ENCODE data around the gene AHDC1. TPM values are rescaled to one million over a fixed set of nuclear protein-coding genes. Genes with fewer than 3 reads are reported as not detected.

Gene AHDC1
- total RNA-seq, 2 donors from 2014 or later = 8.4 to 9.3 TPM

GRCh38 chr1:27604579-27605299 is 795 bp upstream of the AHDC1 start:
- Mint-ChIP-seq H3K9me3 (no peaks in the 10 kb centered on the region), H3K4me3 (peak overlapping the region; percentile 84 to 95), H3K36me3 (ENCODE audit: insufficient read depth in 2 of 2) (no peaks in the 10 kb centered on the region), H3K4me1 (ENCODE audit: low read depth) (peaks cover 39% of the 10 kb centered on the region), H3K27me3 (ENCODE audit: low read depth) (no peaks in the 10 kb centered on the region), H3K27ac (no peak overlapping the region)
- ATAC-seq (replicated peaks in 1 of 2) (no peak), DNase-seq (no peak)

- peak; percentile 20 to 24 for ATAC-seq (replicated peaks in 1 of 2)
- Mint-ChIP-seq H3K27ac (no peak overlapping the region), H3K27me3 (ENCODE audit: low read depth) (no peaks in the 10 kb centered on the region), H3K36me3 (ENCODE audit: insufficient read depth in 2 of 2) (no peaks in the 10 kb centered on the region), H3K9me3 (no peaks in the 10 kb centered on the region), H3K4me1 (ENCODE audit: low read depth) (peaks cover 51% of the 10 kb centered on the region), H3K4me3 (peak overlapping the region; percentile 84 to 95)
- DNase-seq = peak; percentile 50 to 60
Measured at GRCh38 chr1:27603309-27603680, 649 bp downstream of the AHDC1 start.

GRCh38 chr1:27602462-27603308 is 1.3 kb downstream of the AHDC1 start:
- ATAC-seq (replicated peaks in 1 of 2) = peak in 1 of 2 donors; percentile 5
- no peak overlapping the region for H3K27ac Mint-ChIP-seq
- DNase-seq = peak; percentile 36 to 45

GRCh38 chr1:27601771-27602461 is 2.0 kb downstream of the AHDC1 start:
- DNase-seq (no peak), ATAC-seq (replicated peaks in 1 of 2) (no peak)
- Mint-ChIP-seq H3K27ac (no peak overlapping the region), H3K36me3 (ENCODE audit: insufficient read depth in 2 of 2) (no peaks in the 10 kb centered on the region), H3K9me3 (no peaks in the 10 kb centered on the region), H3K4me1 (ENCODE audit: low read depth) (peaks cover 51% of the 10 kb centered on the region), H3K27me3 (ENCODE audit: low read depth) (no peaks in the 10 kb centered on the region), H3K4me3 (peak overlapping the region; percentile 79 to 83)

More at GRCh38 chr1:27602462-27603308, 1.3 kb downstream of the AHDC1 start:
- peak overlapping the region; percentile 79 to 83 for H3K4me3 Mint-ChIP-seq
- H3K9me3 Mint-ChIP-seq = no peaks in the 10 kb centered on the region
- no peaks in the 10 kb centered on the region for H3K27me3 Mint-ChIP-seq (ENCODE audit: low read depth)
- H3K36me3 Mint-ChIP-seq (ENCODE audit: insufficient read depth in 2 of 2) = no peaks in the 10 kb centered on the region
- H3K4me1 Mint-ChIP-seq (ENCODE audit: low read depth) = peaks cover 51% of the 10 kb centered on the region

DNA sequence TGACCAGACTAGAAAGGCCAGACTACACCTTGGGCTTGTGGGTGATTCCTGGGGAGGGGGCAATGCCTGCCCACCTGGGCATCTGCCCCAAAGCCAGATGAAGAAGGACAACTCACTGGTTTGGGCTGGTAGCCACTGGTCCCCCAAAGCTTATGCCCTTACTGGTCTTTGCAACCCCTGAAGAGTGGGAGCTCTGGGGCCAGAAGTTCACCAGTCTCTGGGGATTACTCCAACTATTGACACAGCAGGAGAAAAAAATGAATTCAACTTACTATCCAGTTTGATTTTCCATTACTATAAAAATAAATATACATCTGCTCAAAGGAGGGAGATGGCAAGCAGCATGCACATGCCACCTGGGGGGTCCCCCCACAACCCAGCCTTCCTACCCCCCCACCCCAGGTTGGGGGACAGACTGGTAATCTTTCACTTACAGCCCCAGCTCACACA is 2.6 kb downstream of the AHDC1 start:
- Mint-ChIP-seq H3K9me3 (no peaks in the 10 kb centered on the region), H3K36me3 (ENCODE audit: insufficient read depth in 2 of 2) (no peaks in the 10 kb centered on the region), H3K4me1 (ENCODE audit: low read depth) (peaks cover 45% of the 10 kb centered on the region), H3K27me3 (ENCODE audit: low read depth) (no peaks in the 10 kb centered on the region), H3K4me3 (peak overlapping the region; percentile 32 to 35), H3K27ac (no peak overlapping the region)
- no peak for ATAC-seq (replicated peaks in 1 of 2)
- no peak for DNase-seq

DNA sequence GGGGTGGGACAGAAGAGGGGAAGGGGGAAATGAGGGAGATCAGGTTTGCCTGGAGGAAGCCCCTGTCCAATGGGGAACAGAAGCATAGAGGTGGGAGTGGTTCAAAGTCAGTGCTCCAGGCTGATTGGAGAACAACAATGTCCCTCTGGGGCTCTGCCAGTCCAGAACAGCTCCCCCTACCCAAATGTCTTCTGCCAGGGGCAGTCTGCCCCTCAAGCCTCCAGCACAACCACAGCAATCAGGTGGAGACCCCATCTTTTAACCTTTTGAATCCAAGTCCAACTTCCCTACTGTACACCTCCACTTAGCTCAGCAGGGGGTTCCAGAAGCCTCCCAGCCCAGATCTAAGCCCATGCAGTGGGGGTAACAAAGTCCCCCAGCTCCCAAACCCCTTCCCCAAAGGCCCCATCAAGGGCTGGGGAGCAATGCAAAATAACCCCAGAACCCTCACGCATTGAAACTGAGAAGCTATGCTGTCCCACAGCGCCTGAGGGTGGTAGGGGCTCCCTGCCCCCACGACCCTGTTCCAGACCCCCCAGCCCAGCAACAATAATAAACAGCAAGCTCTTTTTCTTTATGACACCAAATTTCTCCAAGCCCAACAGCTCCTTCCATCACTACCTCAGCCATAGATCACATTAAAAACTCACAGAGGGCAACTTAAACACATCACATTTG is 3.3 kb downstream of the AHDC1 start:
- H3K36me3 Mint-ChIP-seq (ENCODE audit: insufficient read depth in 2 of 2) = no peaks in the 10 kb centered on the region
- no peaks in the 10 kb centered on the region for H3K9me3 Mint-ChIP-seq
- H3K4me1 Mint-ChIP-seq (ENCODE audit: low read depth) = peaks cover 39% of the 10 kb centered on the region
- H3K4me3 Mint-ChIP-seq = peak overlapping the region; percentile 0 to 51
- no peak for DNase-seq
- no peak for ATAC-seq (replicated peaks in 1 of 2)
- H3K27ac Mint-ChIP-seq = no peak overlapping the region
- no peaks in the 10 kb centered on the region for H3K27me3 Mint-ChIP-seq (ENCODE audit: low read depth)

DNA sequence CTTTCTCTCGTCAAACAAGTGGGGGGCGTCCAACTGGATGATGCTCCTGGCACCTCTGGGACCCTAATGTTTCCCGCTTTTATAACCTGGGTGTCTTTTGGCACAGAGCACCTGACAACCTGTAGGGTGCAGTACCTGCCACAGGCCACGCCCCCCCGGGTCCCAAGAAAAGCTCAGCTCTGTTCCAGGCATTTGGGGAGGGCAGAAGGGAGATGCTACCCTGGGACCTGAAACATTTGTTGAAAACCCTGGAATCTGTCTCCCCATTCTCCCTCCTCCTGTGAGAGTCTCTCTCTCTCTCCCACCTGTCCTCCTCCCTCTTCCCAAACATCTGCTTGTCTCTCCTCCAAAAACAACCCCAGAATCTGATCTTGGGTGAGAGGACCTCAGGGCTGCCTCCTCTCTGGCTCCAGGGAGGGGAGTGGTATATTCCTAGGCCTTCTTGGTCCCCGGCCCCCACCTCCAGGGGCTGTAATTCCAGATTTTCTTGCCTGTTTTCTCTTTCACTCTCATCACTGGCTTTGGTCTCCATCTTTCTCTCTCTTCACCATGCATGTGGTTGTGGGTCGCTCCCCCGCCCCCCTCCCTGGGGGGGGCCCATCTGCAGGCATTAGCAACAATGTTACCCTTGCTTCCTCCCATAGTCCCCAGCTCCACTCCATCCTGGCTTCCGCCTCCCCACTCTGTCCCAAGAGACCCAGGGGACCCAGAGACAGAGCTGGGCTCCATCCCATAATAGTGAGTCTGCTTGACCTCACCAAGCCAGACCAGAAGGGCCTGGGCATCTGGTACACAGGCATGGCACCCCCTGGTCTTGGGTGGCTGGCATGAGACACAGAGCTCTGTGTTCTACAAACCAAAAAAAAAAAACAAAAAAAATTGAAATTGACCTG is 4.1 kb downstream of the AHDC1 start:
- Mint-ChIP-seq H3K36me3 (ENCODE audit: insufficient read depth in 2 of 2) (no peaks in the 10 kb centered on the region), H3K9me3 (no peaks in the 10 kb centered on the region), H3K27me3 (ENCODE audit: low read depth) (no peaks in the 10 kb centered on the region), H3K27ac (peak overlapping the region; percentile 86), H3K4me3 (peak overlapping the region; percentile 30 to 51), H3K4me1 (ENCODE audit: low read depth) (peaks cover 39% of the 10 kb centered on the region)
- DNase-seq (no peak), ATAC-seq (replicated peaks in 1 of 2) (no peak)

GRCh38 chr1:27598902-27599528 is 4.9 kb downstream of the AHDC1 start:
- Mint-ChIP-seq H3K27me3 (ENCODE audit: low read depth) (no peaks in the 10 kb centered on the region), H3K4me3 (peak overlapping the region; percentile 14 to 51), H3K36me3 (ENCODE audit: insufficient read depth in 2 of 2) (no peaks in the 10 kb centered on the region), H3K4me1 (ENCODE audit: low read depth) (peaks cover 39% of the 10 kb centered on the region), H3K27ac (no peak overlapping the region), H3K9me3 (no peaks in the 10 kb centered on the region)
- DNase-seq = peak; percentile 41 to 57
- peak; percentile 33 to 34 for ATAC-seq (replicated peaks in 1 of 2)

DNA sequence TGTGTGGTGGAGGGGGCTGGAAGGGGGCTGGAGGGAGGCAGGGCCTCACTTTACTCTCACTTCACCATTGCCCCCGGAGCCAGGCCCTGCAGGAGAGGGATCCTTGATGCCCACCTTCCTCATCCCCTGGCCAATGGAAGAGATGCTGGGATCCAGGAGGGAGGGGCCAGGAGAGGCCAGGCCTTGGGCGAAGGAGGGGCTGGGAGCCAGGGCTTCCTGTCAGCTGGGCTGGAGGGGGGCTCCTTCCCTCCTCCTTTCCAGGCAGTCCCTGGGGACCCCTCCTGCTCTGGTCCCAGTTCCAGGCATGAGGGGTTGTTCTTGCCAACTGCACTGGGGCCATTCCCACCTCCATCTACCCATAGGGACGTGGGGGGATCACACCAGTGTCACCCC is 5.7 kb downstream of the AHDC1 start:
- ATAC-seq (replicated peaks in 1 of 2) (no peak), DNase-seq (no peak)
- Mint-ChIP-seq H3K36me3 (ENCODE audit: insufficient read depth in 2 of 2) (no peaks in the 10 kb centered on the region), H3K9me3 (no peaks in the 10 kb centered on the region), H3K4me3 (peak overlapping the region in 1 of 2 donors; percentile 26), H3K27me3 (ENCODE audit: low read depth) (no peaks in the 10 kb centered on the region), H3K27ac (no peak overlapping the region), H3K4me1 (ENCODE audit: low read depth) (peaks cover 39% of the 10 kb centered on the region)

DNA sequence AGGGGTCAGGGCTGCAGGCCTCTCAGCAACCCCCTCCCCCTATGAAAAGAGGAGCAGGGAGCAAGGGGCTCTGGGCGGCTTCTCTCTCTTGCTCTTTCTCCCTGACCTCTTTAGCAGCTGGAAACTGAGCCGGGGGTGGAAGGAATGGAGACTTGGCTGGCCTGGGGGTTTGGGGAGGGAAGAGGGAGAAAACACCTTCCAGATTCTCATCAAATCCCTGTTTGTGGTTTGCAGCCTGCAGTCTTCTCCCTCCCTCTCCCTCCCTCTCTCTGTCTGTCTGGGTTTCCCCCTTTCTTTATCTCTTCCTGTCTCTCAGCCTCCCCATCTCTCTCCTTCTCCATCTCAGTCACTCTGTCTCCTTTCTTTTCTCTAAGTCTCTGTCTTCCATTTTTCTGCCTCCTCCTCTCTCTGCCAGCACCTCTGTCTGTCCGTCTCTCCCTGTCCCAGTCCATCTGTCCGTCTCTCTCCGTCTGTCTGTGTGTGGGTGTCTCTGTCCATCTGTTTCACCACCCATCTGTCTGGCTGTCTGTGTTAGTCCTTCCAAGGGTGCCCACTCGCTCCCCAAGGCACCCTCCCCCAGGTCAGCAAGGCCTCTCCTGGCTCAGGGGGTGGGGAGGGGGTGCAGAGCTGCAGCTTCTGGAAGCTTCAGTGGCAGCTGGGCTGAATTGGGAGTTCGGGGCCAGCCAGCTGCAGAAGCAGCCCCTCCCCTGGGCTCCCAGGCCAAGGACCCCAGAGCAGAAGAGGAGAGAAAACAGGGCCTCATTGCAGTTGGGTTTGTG is 6.2 kb downstream of the AHDC1 start:
- Mint-ChIP-seq H3K9me3 (no peaks in the 10 kb centered on the region), H3K4me3 (peak overlapping the region; percentile 40 to 55), H3K27ac (peak overlapping the region; percentile 35)

GRCh38 chr1:27596986-27597385 is 7.0 kb downstream of the AHDC1 start:
- H3K36me3 Mint-ChIP-seq (ENCODE audit: insufficient read depth in 2 of 2) = no peaks in the 10 kb centered on the region
- H3K27me3 Mint-ChIP-seq (ENCODE audit: low read depth) = no peaks in the 10 kb centered on the region
- ATAC-seq (replicated peaks in 1 of 2) (no peak), DNase-seq (no peak)
- H3K9me3 Mint-ChIP-seq = no peaks in the 10 kb centered on the region
- H3K27ac Mint-ChIP-seq = no peak overlapping the region
- peaks cover 31% of the 10 kb centered on the region for H3K4me1 Mint-ChIP-seq (ENCODE audit: low read depth)
- H3K4me3 Mint-ChIP-seq = no peak overlapping the region

More for the DNA sequence above, 6.2 kb downstream of the AHDC1 start:
- peaks cover 38% of the 10 kb centered on the region for H3K4me1 Mint-ChIP-seq (ENCODE audit: low read depth)
- H3K36me3 Mint-ChIP-seq (ENCODE audit: insufficient read depth in 2 of 2) = no peaks in the 10 kb centered on the region
- DNase-seq (no peak), ATAC-seq (replicated peaks in 1 of 2) (no peak)
- no peaks in the 10 kb centered on the region for H3K27me3 Mint-ChIP-seq (ENCODE audit: low read depth)

All from activated T-cell treated with anti-CD3 and anti-CD28 coated beads, Interleukin-2, amount 50 U/mL, for 72 hours (primary cell).